PC-9 (cell line): ENCODE data around the gene BRAF. TPM values are rescaled to one million over a fixed set of nuclear protein-coding genes. Genes with fewer than 3 reads are reported as not detected.

Source experiments
- BruUV-seq: library from RNA; stranded (reverse); fragments of 400-500 nt; replicated peaks from 2 replicates; lab custom pipeline; 2021; lab: Mats Ljungman, UMichigan
- CTCF ChIA-PET: fragments of 300-600 bp; sonication (Branson Sonifier 250); formaldehyde crosslinking; loops from one replicate; lab custom pipeline; 2022; ENCODE audit warnings: antibody characterized with exemption; lab: Charles Lee
- POLR2A ChIA-PET: fragments of 300-600 bp; sonication (Branson Sonifier 250); formaldehyde crosslinking; loops from one replicate; lab custom pipeline; 2022; ENCODE audit warnings: antibody characterized with exemption; ENCODE audit not compliant: unreplicated experiment; lab: Charles Lee
- DNase-seq, 2 experiments: peaks; one replicate each; pipeline versions ENCODE4 v3.0.0 to v3.0.0-alpha.2; 2015 to 2022; ENCODE audit warnings: mixed read lengths in 1 of 2
- H2AFZ ChIP-seq: fragments of 200-600 bp; sonication (generic); 2 replicates; pipeline ENCODE4 v1.8.1; 2017; ENCODE audit warnings: antibody characterized with exemption
- H3F3A ChIP-seq: fragments of 200-600 bp; sonication (generic); 2 replicates; pipeline ENCODE4 v1.8.1; 2017; ENCODE audit warnings: antibody characterized with exemption, mild to moderate bottlenecking, low read depth; ENCODE audit not compliant: insufficient read depth
- H3K27ac ChIP-seq: fragments of 200-600 bp; sonication (generic); 2 replicates; pipeline ENCODE4 v1.6.1; 2016; ENCODE audit warnings: mixed run types
- H3K27me3 ChIP-seq: fragments of 200-600 bp; sonication (generic); 2 replicates; pipeline ENCODE4 v1.6.1; 2016; ENCODE audit warnings: low read depth, mixed run types; ENCODE audit not compliant: insufficient read depth
- H3K36me3 ChIP-seq: fragments of 200-600 bp; sonication (generic); 2 replicates; pipeline ENCODE4 v1.6.1; 2016; ENCODE audit warnings: low read depth, mixed run types
- H3K4me1 ChIP-seq: fragments of 200-600 bp; sonication (generic); replicated peaks from 2 replicates; pipeline ENCODE4 v1.6.1; 2016; ENCODE audit warnings: mixed run types; ENCODE audit not compliant: insufficient read depth
- H3K4me2 ChIP-seq: fragments of 200-600 bp; sonication (generic); 2 replicates; pipeline ENCODE4 v1.6.1; 2017; ENCODE audit warnings: mixed run types
- H3K4me3 ChIP-seq: fragments of 200-600 bp; sonication (generic); 2 replicates; pipeline ENCODE4 v1.6.1; 2016; ENCODE audit warnings: mixed run types
- H3K79me2 ChIP-seq: fragments of 200-600 bp; sonication (generic); 2 replicates; pipeline ENCODE4 v1.6.1; 2017; ENCODE audit warnings: low read depth, mixed run types
- H3K9me2 ChIP-seq: fragments of 200-600 bp; sonication (generic); 2 replicates; pipeline ENCODE4 v1.8.1; 2017; ENCODE audit warnings: mild to moderate bottlenecking; ENCODE audit not compliant: insufficient read depth
- H3K9me3 ChIP-seq: fragments of 200-600 bp; sonication (generic); 2 replicates; pipeline ENCODE4 v1.8.1; 2016; ENCODE audit warnings: low read depth; ENCODE audit not compliant: insufficient read depth
- H4K20me1 ChIP-seq: fragments of 200-600 bp; sonication (generic); 2 replicates; pipeline ENCODE4 v1.8.1; 2017; ENCODE audit not compliant: insufficient read depth
- CTCF ChIP-seq: fragments of 200-600 bp; sonication (generic); conservative IDR thresholded peaks from 2 replicates; pipeline ENCODE4 v1.6.1; 2017; ENCODE audit warnings: mixed run types, antibody characterized with exemption, mild to moderate bottlenecking, moderate library complexity
- EZH2 ChIP-seq: fragments of 200-600 bp; sonication (generic); IDR thresholded peaks from 2 replicates; pipeline ENCODE4 v1.8.0; 2017; ENCODE audit warnings: antibody characterized with exemption, low read depth
- intact Hi-C: fragments of 100-400 bp; cut with micrococcal nuclease; formaldehyde crosslinking; loops from one replicate; pipeline ENCODE4 v1.10.0; 2022; ENCODE audit not compliant: unreplicated experiment
- total RNA-seq: library from RNA; stranded (reverse); gene quantifications from 2 replicates; pipeline ENCODE4 v1.2.3, GENCODE V29; 2021

Gene BRAF
- total RNA-seq, 1 experiment from 2014 or later, result 56.9 TPM

GRCh38 chr7:140686921-140687320, 237.8 kb downstream of the BRAF start:
- H3K27ac ChIP-seq, result no peak overlapping the region
- POLR2A ChIA-PET, result interaction anchor here (0.5 kb wide), 1 partner anchor 397 kb away, joined by 3 read pairs; no protein-coding TSS in a partner anchor
- H3K4me3 ChIP-seq, result no peak overlapping the region
- no peaks in the 10 kb centered on the region for H3K4me1 ChIP-seq
- no peaks in the 10 kb centered on the region for H3K27me3 ChIP-seq
- H3K9me3 ChIP-seq, result no peaks in the 10 kb centered on the region
- H3K9me2 ChIP-seq, result no peaks in the 10 kb centered on the region
- CTCF ChIA-PET, result interaction anchor here (0.6 kb wide), 1 partner anchor 1734 kb away, joined by 13 read pairs; no protein-coding TSS in a partner anchor
- no peaks in the 10 kb centered on the region for H3F3A ChIP-seq
- no peak overlapping the region for H3K4me2 ChIP-seq
- no peak for DNase-seq
- BruUV-seq, result no TSS peak
- intact Hi-C loops, result no loop called here
- no peak overlapping the region for H2AFZ ChIP-seq
- 0 out of 2 replicates have a peak, but pooled peaks cover 4% of the 10 kb centered on the region for H3K36me3 ChIP-seq
- H4K20me1 ChIP-seq, result no peaks in the 10 kb centered on the region
- H3K79me2 ChIP-seq, result no peaks in the 10 kb centered on the region
- no peak for TF ChIP-seq CTCF
- TF ChIP-seq EZH2, result no peak

- CTCF ChIA-PET, result no interaction called here
- Histone ChIP-seq H4K20me1 (0 out of 2 replicates have a peak, but pooled peaks cover 1% of the 10 kb centered on the region), H2AFZ (no peak overlapping the region), H3K4me1 (no peaks in the 10 kb centered on the region), H3K4me3 (no peak overlapping the region), H3K79me2 (no peaks in the 10 kb centered on the region), H3K9me2 (no peaks in the 10 kb centered on the region), H3K27me3 (no peaks in the 10 kb centered on the region), H3K27ac (no peak overlapping the region), H3K4me2 (no peak overlapping the region), H3K36me3 (0 out of 2 replicates have a peak, but pooled peaks cover 6% of the 10 kb centered on the region), H3K9me3 (no peaks in the 10 kb centered on the region), H3F3A (no peaks in the 10 kb centered on the region)
- peak in 1 of 2 experiments; percentile 28 for DNase-seq
- BruUV-seq, result no TSS peak
- intact Hi-C loops, result no loop called here
- POLR2A ChIA-PET, result interaction anchor here (0.6 kb wide), 1 partner anchor 41 kb away, joined by 7 read pairs; no protein-coding TSS in a partner anchor
- TF ChIP-seq CTCF, result no peak
- no peak for TF ChIP-seq EZH2
Measured at GRCh38 chr7:140685407-140686087, 239.2 kb downstream of the BRAF start.

GRCh38 chr7:140684066-140684950, 240.4 kb downstream of the BRAF start:
- H3K9me3 ChIP-seq, result no peaks in the 10 kb centered on the region
- ChIA-PET CTCF (no interaction called here), POLR2A (no interaction called here)
- no peak overlapping the region for H3K4me2 ChIP-seq
- H3K9me2 ChIP-seq, result no peaks in the 10 kb centered on the region
- H2AFZ ChIP-seq, result no peak overlapping the region
- intact Hi-C loops, result no loop called here
- H3K79me2 ChIP-seq, result no peaks in the 10 kb centered on the region
- no peak overlapping the region for H3K4me3 ChIP-seq
- 0 out of 2 replicates have a peak, but pooled peaks cover 2% of the 10 kb centered on the region for H4K20me1 ChIP-seq
- H3K36me3 ChIP-seq, result 0 out of 2 replicates have a peak, but pooled peaks cover 12% of the 10 kb centered on the region
- no peak overlapping the region for H3K27ac ChIP-seq
- no peaks in the 10 kb centered on the region for H3K27me3 ChIP-seq
- TF ChIP-seq EZH2, result no peak
- TF ChIP-seq CTCF, result no peak
- no peaks in the 10 kb centered on the region for H3F3A ChIP-seq
- no TSS peak for BruUV-seq
- peak in 1 of 2 experiments; percentile 25 for DNase-seq
- H3K4me1 ChIP-seq, result no peaks in the 10 kb centered on the region
